ENCODE measurements around the gene BEST1.

DNA sequence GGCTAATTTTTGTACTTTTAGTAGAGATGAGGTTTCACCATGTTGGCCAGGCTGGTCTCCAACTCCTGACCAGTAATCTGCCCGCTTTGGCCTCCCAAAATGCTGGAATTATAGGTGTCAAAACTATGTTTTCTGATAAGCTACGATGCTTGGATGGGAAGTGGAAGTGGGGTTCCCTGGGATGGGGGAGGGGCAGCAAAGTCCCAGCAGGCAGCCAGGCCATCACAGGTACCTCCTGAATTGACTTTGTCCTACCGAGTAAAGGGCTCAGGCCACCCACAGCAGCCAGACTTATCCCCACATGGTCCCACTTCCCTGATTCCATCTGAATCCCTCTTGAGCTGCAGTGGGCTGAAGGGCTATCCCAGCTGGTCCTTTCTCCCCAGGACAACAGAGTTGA, 10.4 kb downstream of the BEST1 start:
- TF ChIP-seq EZH2 (IDR thresholded peaks at IDR 0.05; ENCODE audit: low read length, missing control alignments): no peak
- TF ChIP-seq, protein P1, sequence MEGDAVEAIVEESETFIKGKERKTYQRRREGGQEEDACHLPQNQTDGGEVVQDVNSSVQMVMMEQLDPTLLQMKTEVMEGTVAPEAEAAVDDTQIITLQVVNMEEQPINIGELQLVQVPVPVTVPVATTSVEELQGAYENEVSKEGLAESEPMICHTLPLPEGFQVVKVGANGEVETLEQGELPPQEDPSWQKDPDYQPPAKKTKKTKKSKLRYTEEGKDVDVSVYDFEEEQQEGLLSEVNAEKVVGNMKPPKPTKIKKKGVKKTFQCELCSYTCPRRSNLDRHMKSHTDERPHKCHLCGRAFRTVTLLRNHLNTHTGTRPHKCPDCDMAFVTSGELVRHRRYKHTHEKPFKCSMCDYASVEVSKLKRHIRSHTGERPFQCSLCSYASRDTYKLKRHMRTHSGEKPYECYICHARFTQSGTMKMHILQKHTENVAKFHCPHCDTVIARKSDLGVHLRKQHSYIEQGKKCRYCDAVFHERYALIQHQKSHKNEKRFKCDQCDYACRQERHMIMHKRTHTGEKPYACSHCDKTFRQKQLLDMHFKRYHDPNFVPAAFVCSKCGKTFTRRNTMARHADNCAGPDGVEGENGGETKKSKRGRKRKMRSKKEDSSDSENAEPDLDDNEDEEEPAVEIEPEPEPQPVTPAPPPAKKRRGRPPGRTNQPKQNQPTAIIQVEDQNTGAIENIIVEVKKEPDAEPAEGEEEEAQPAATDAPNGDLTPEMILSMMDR (conservative IDR thresholded peaks at IDR 0.05 in 1 of 2, IDR thresholded peaks at IDR 0.05 in 1 of 2; ENCODE audit: low read depth in 1 of 2, low read length in 2 of 2): no peak
